Nephron (organoid): ENCODE data around the gene ABTB2.

Experiments
- H3K27ac Mint-ChIP-seq, 3 experiments: 2 replicates each; pipeline ENCODE4 v1.8.0; 2020; ENCODE audit warnings: mixed read lengths in 3 of 3, mild to moderate bottlenecking in 2 of 3, moderate library complexity in 1 of 3
- H3K27me3 Mint-ChIP-seq: 2 replicates; pipeline ENCODE4 v1.8.0; 2021; ENCODE audit warnings: low read depth, mild to moderate bottlenecking, moderate library complexity, mixed read lengths
- H3K36me3 Mint-ChIP-seq: 2 replicates; pipeline ENCODE4 v1.8.0; 2020; ENCODE audit warnings: low read depth, mixed read lengths
- H3K4me1 Mint-ChIP-seq: 2 replicates; pipeline ENCODE4 v1.8.0; 2020; ENCODE audit warnings: mixed read lengths
- H3K4me3 Mint-ChIP-seq, 3 experiments: 2 replicates each; pipeline ENCODE4 v1.8.0; 2020; ENCODE audit warnings: mild to moderate bottlenecking in 3 of 3, mixed read lengths in 3 of 3, moderate library complexity in 2 of 3
- H3K9me3 Mint-ChIP-seq: 2 replicates; pipeline ENCODE4 v1.8.0; 2020; ENCODE audit warnings: mixed read lengths
- TF ChIP-seq, protein P1 (sequence below), 3 experiments: fragments of 200-600 bp; sonication (generic); IDR thresholded peaks; one replicate each; pipeline ENCODE4 v1.5.0; 2021; ENCODE audit warnings: antibody characterized with exemption in 3 of 3; ENCODE audit not compliant: unreplicated experiment in 3 of 3

The ABTB2 gene

DNA sequence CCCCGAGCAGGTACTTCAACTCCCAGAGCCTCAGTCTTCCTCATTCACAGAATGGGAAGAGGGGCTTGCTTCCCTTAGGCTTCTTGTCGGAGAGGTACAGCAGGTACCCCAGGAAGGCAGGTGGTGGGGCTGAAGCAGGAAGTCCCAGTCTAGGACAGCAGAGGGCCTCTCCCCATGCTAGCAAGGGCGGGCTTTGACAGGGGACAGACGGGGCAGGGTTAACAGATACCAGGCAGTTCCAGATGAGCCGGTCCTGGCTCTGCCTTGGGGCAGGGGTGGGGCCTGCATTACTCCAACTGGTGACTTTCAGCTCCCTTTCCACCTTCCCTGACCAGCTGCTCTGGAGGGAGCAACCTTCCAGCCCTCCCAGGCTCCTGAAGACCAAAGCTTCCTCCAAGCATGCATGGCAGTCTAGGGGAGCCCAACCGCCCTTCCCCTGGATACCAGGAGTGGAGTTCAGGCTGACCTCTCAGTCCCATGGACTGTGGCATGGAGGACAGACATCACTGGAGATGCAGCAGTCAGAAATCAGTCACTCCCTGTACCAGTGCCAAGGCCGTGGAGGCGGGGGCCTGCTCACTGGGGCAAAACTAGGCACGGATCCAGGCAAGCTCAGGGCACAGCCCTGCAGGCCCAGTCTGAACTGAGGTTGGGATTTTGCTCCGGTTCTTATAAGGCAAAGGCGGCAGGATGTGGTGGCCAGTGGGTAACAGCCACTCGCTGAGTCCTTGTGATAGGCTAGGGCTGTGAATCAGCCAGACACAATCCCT is 191.8 kb downstream of the ABTB2 start:
- TF ChIP-seq, protein P1, sequence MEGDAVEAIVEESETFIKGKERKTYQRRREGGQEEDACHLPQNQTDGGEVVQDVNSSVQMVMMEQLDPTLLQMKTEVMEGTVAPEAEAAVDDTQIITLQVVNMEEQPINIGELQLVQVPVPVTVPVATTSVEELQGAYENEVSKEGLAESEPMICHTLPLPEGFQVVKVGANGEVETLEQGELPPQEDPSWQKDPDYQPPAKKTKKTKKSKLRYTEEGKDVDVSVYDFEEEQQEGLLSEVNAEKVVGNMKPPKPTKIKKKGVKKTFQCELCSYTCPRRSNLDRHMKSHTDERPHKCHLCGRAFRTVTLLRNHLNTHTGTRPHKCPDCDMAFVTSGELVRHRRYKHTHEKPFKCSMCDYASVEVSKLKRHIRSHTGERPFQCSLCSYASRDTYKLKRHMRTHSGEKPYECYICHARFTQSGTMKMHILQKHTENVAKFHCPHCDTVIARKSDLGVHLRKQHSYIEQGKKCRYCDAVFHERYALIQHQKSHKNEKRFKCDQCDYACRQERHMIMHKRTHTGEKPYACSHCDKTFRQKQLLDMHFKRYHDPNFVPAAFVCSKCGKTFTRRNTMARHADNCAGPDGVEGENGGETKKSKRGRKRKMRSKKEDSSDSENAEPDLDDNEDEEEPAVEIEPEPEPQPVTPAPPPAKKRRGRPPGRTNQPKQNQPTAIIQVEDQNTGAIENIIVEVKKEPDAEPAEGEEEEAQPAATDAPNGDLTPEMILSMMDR (IDR thresholded peaks at IDR 0.05; ENCODE audit: unreplicated experiment in 3 of 3) = no peak
- no peaks in the 10 kb centered on the region for H3K9me3 Mint-ChIP-seq
- H3K27me3 Mint-ChIP-seq = peaks cover 7% of the 10 kb centered on the region
- H3K27ac Mint-ChIP-seq = no peak overlapping the region
- H3K4me1 Mint-ChIP-seq = peaks cover 17% of the 10 kb centered on the region
- H3K4me3 Mint-ChIP-seq = no peak overlapping the region
- H3K36me3 Mint-ChIP-seq = peaks cover 18% of the 10 kb centered on the region

DNA sequence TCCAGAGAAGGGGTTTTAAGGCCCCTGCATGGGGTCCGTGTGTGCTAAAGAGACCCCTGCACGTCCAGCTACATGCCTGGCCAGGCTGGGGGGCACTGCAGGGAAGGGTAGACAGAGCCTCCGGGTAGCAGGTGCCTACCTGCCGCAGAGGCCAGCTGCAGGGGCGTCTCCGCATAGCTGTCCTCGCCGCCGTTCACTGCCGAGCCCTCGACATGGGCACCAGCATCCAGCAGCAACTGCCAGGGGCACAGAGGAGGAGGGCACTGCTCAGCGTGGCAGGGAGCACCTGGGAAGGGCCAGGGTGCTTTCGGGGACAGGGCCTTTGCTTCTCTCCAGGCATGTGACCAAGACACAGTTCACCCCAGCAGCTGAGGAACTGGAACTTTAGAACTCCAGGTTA is 192.7 kb downstream of the ABTB2 start:
- Mint-ChIP-seq H3K4me1 (peaks cover 17% of the 10 kb centered on the region), H3K4me3 (no peak overlapping the region), H3K36me3 (peaks cover 20% of the 10 kb centered on the region), H3K27me3 (no peaks in the 10 kb centered on the region), H3K27ac (no peak overlapping the region), H3K9me3 (no peaks in the 10 kb centered on the region)
- TF ChIP-seq, protein P1 (IDR thresholded peaks at IDR 0.05; ENCODE audit: unreplicated experiment in 3 of 3) = no peak

DNA sequence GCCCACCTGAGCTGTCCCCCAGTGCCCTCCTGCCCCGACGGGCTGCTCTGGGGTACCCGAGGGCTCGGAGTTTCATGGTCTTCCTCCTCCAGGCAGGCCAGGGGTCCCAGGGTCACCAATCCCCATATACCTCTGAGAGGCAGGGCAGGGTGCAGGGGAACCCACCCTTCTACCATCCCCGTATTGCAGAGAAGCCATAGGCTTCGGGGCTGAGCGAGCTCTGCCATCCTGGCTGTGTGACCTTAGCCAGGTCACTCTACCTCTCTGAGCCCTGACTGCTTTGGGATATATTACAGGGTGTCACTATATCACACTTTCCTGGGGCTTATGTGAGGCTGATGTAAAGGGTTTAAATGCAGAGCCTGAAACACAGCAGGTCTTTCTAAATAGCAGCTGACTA is 195.0 kb downstream of the ABTB2 start:
- H3K9me3 Mint-ChIP-seq = no peaks in the 10 kb centered on the region
- no peak overlapping the region for H3K4me3 Mint-ChIP-seq
- TF ChIP-seq, protein P1 (IDR thresholded peaks at IDR 0.05; ENCODE audit: unreplicated experiment in 3 of 3) = no peak
- H3K27me3 Mint-ChIP-seq = no peaks in the 10 kb centered on the region
- no peaks in the 10 kb centered on the region for H3K4me1 Mint-ChIP-seq
- H3K27ac Mint-ChIP-seq = no peak overlapping the region
- H3K36me3 Mint-ChIP-seq = peaks cover 27% of the 10 kb centered on the region

DNA sequence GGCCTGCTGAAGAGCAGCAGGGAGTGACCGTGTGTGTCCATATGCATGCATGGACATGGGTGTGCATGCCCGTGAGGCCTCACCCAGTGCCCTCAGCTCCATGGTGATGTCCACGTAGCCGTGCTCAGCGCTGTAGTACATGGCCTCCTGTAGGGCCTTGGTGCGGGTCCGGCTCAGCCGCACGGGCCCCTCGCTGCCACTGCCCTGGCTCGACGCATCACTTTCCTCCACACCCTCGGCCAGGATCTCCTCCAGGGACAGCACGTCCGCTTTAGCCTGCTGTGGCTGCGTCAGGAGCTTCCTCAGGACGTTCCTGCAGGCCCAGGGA is 195.4 kb downstream of the ABTB2 start:
- Mint-ChIP-seq H3K36me3 (peaks cover 27% of the 10 kb centered on the region), H3K4me3 (no peak overlapping the region), H3K27me3 (no peaks in the 10 kb centered on the region), H3K27ac (no peak overlapping the region), H3K4me1 (no peaks in the 10 kb centered on the region), H3K9me3 (no peaks in the 10 kb centered on the region)
- TF ChIP-seq, protein P1 (IDR thresholded peaks at IDR 0.05; ENCODE audit: unreplicated experiment in 3 of 3) = no peak

DNA sequence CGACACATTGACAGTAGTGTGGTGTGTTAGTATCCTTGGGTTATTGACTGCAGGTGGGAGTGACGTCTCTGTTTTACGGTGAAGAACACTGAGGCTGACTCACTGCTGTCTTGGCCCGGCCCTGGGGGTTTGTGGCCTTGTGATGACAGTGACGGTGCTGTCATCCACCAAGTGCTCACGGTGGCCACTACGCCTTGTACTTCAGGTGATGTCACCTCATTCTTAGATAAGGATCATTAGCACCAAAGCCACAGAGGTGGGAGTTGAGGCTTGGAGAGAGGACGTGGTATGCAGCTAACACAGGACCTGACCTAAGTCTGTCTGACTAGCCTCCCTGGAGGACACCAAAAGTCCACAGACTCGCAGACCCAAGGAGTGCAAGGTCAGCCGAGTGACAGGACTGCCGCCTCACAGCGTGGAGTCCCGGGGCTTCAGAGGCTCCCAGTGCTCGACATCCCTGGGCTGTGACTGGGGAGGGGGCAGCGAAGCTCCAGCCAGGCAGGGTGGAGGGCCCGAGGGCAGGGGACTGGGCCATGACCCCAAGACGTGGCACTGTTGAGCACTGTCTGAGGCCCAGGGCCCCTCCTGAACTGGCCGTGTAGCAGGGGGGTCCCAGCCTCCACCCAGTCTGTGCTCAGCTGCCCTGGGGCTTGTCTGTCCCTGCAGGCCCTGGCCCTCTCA is 195.9 kb downstream of the ABTB2 start:
- TF ChIP-seq, protein P1 (IDR thresholded peaks at IDR 0.05; ENCODE audit: unreplicated experiment in 3 of 3) = no peak
- H3K9me3 Mint-ChIP-seq = no peaks in the 10 kb centered on the region
- peaks cover 22% of the 10 kb centered on the region for H3K36me3 Mint-ChIP-seq
- H3K4me3 Mint-ChIP-seq = no peak overlapping the region
- H3K27me3 Mint-ChIP-seq = no peaks in the 10 kb centered on the region
- no peaks in the 10 kb centered on the region for H3K4me1 Mint-ChIP-seq
- no peak overlapping the region for H3K27ac Mint-ChIP-seq

DNA sequence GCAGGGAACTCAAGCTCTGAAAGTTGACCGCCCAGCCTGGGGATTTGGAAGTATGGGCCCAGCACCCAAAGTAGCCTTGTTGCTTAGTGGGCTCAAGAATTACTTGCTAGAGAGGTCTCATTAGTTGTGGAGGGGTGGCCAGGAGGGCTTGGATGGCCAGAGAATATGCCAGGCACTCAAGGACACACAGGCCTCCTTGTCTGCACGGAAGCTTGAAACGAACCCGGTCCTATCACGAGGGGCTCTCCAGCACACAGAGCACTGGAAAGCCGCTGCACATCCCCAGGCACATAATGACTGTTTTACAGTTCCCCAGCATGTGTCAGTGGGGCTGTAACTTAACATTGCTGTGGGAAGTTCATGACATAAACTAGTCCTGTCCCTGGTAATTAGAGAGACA is 196.4 kb downstream of the ABTB2 start:
- Mint-ChIP-seq H3K9me3 (no peaks in the 10 kb centered on the region), H3K27ac (no peak overlapping the region)

More for the DNA sequence above, 196.4 kb downstream of the ABTB2 start:
- TF ChIP-seq, protein P1 (IDR thresholded peaks at IDR 0.05; ENCODE audit: unreplicated experiment in 3 of 3) = no peak
- no peaks in the 10 kb centered on the region for H3K27me3 Mint-ChIP-seq
- peaks cover 17% of the 10 kb centered on the region for H3K36me3 Mint-ChIP-seq
- H3K4me1 Mint-ChIP-seq = no peaks in the 10 kb centered on the region
- no peak overlapping the region for H3K4me3 Mint-ChIP-seq
